GM21737 (cell line): Measurements from ENCODE around the gene TCF7.

Experiments used
- ATAC-seq: cut with Tn5 transposase; IDR thresholded peaks from one replicate; pipeline ENCODE4 v1.9.1; 2021; ENCODE audit warnings: mild to moderate bottlenecking, moderate library complexity; ENCODE audit not compliant: unreplicated experiment

TCF7 gene

DNA sequence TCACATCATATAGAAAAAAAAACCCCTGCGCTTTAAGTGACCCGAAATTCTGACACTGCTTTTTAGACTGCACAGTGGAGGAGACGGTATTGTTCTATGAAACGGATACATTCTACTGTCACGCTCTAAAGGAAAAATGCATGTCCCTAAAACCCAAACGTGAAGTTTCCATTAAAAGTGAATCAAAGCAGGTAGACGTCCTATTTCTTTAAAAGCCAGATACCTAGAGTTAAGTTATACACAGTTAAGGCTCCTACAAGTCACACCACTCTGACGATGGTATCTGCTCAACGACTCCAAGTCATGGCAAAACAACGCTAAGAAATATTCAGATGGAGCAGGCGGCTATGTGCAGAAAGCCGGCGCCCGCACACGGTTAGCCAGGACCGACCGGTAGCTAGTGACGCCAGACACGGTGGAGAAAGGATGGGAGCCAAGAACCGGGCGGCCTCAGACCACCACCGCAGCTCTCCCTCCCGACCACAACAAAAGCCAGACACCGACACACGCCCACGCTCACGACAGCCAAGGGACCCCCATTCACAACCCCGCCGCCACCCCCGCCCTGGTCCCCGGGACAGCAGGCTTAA, 61.5 kb downstream of the TCF7 start:
- peak; percentile 29 for ATAC-seq

- ATAC-seq = peak; percentile 77
Observed at GRCh38 chr5:134176511-134177368, 62.3 kb downstream of the TCF7 start, which contains the start of gene SKP1. Gene SKP1, minus strand, starts transcription at chr5:134176950. Its CDS starts 2,928 bp downstream, at chr5:134174022.

- no peak for ATAC-seq
Observed at GRCh38 chr5:134177369-134178095, 63.1 kb downstream of the TCF7 start.

GRCh38 chr5:134178096-134178419, 63.6 kb downstream of the TCF7 start:
- no peak for ATAC-seq

GRCh38 chr5:134183481-134183880, 69.0 kb downstream of the TCF7 start:
- no peak for ATAC-seq

DNA sequence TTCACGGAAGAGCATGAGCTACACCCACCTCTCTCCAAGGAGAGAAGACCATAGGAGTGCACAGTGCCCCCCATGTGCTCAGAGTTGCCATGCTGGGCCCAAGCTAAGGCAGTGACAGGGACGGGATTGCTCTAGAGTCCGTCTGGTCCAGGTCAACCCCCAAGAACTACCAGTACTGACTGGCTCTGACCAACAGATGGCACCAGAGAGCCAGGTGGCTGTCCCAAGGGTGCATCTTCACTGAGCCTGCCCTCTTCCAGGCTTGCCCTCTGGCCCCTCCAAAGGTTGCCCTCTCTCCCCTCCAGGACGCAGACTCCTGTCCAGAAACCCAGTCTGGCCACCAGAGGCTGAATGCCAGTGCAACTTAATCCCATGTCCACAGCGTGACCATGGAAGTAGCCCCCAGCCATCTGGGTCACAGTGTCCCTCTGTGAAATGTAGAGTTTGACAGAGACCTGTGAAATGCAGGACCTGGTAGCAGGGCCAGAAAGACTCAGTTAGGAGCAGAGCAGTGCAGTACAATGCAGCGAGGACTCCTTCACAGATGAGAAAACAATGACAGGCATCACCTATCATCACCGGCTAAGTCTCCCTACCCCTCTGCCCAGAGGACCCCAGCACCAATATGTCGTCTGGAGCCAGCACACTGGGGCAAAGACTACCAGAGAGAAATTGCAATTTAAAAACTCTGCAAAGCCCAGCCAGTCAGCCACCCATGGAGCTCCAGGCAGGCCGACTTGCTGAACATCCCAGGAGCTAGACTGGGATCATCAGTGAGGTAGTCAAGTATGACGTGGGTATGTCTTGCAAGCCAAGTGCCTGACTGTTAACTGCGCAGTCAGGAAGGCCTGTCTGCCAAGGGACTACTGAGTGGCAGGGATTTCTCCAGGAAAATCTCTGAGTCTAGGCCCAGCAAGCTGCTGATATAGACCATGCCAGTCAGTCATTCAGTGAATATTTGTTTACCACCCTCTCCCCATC, 70.0 kb downstream of the TCF7 start:
- ATAC-seq = no peak

DNA sequence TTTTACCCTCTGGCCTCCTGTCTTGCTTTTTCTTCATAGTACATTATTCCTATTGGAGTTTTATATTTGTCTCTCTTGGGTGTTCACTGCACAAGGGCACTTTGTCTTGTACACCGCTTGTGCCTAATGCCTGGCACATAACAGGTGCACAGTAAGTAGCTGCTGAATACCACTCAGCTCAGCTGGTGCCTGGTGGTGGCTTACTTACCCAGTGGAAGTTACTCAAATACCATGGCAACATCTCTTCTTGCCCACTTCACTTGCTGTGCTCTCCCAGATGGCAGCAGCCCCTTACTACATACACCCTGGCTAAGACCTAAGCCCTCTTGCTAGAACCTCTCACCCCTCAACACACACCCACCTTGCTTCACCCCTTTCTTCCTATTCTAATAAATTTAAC, 73.6 kb downstream of the TCF7 start:
- ATAC-seq = no peak

DNA sequence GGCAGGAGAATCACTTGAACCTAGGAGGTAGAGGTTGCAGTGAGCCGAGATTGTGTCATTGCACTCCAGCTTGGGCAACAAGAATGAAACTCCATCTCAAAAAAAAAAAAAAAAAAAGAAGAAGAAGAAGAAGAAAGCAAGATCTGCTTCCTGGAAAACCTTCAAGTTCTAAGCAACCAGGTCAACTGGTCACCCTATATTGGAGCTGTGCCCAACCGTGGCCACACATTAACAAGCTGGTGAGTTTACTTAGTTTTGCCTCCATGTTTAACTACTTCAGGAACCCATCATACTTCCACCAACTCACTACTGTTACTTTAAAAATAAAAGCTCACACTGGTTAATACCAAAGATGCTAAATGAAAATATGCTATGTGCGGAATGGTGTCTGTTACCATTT, 74.5 kb downstream of the TCF7 start:
- ATAC-seq = no peak

GRCh38 chr5:134195666-134196065, 81.2 kb downstream of the TCF7 start:
- ATAC-seq = no peak
